NCI-H1092 (cell line): ENCODE data around the gene ZNF532.

Source experiments
- DNase-seq: peaks from one replicate; lab custom pipeline; 2025; lab: John Stamatoyannopoulos, UW

Gene ZNF532

DNA sequence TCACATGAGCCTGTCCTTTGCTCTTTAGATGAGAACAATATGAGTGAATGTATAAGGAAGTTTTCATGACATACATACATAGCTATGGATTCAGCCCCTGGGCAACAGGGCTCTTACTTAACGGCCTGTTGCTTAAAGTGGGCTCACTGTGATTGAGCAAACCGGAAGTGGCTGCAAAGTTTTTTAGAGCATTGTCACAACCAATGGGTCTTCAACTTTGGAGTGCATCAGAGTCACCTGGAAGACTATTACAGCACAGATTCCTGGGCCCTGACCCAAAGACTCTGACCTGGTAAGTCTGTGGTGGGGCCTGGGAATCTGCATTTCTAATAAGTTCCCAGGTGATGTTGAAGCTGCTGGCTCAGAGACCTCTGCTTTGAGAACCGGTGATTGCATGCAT lies 168.7 kb downstream of the ZNF532 start:
- no peak for DNase-seq

DNA sequence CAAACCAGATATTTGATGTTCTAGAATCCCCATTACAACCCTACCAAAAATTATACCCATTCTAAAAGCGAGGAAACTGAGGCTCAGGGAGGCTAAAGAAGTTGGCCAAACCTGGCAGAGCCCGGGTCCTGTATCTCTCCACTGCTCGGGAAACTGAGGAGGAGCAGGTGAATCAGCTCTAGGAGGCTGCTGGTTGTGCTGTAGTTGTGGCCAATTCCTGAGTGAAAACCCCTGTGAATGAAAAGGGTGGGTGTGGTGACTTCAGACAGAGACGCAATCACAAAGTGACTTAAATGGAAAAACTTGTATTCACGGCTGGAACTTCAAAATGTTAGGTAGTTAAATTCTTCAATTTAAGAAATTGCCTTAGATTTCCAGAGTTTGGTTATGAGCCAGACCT lies 169.3 kb downstream of the ZNF532 start:
- no peak for DNase-seq

DNA sequence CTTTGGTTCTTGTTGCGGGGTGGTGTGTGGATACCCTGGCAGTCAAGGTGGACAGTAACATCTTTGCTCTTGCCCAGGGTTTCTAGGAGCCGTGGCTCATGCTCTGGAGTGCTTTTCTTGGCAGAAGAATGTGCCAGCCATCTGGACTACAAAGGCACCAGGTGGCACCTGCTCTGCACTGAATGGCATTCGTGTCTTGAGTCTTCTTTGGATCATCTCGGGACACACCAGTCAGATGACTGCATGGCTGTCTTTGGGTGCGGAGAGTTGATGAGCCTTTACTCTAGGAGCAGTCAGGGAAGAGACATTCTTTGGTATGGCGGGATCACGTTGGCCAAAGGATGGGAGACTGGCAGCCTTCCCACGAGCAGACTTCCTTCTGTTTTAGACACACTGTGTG lies 170.9 kb downstream of the ZNF532 start:
- DNase-seq = no peak
